K562 (cell line): ENCODE results near the gene HMCN2. TPM values are rescaled to one million over a fixed set of nuclear protein-coding genes. Genes with fewer than 3 reads are reported as not detected.

Source experiments
- BCOR ChIP-seq: fragments of 450-650 bp; IDR thresholded peaks from 2 replicates; pipeline ENCODE4 v1.6.1; 2016
- FOXA1 ChIP-seq: fragments of 450-650 bp; IDR thresholded peaks from 2 replicates; pipeline ENCODE4 v1.6.1; 2016; ENCODE audit warnings: mild to moderate bottlenecking, borderline replicate concordance
- HDAC2 ChIP-seq: fragments of 450-650 bp; IDR thresholded peaks from 2 replicates; pipeline ENCODE4 v1.6.1; 2016; ENCODE audit warnings: mild to moderate bottlenecking
- MAFG ChIP-seq: fragments of 450-650 bp; conservative IDR thresholded peaks from 2 replicates; pipeline ENCODE4 v1.6.1; 2016; ENCODE audit warnings: missing genetic modification characterization, missing compliant biosample characterization
- PCBP2 ChIP-seq: fragments of 200-400 bp; formaldehyde crosslinking; IDR thresholded peaks from 2 replicates; pipeline ENCODE4 v1.6.1; 2018; ENCODE audit warnings: low read length, low read depth, mild to moderate bottlenecking, moderate library complexity; ENCODE audit not compliant: poor library complexity, severe bottlenecking
- RCOR1 ChIP-seq, 2 experiments: IDR thresholded peaks; 2 replicates each; pipeline ENCODE4 v1.6.1; 2012; ENCODE audit warnings: low read depth in 2 of 2, low read length in 2 of 2, borderline replicate concordance in 1 of 2, improper control_type of control experiment in 1 of 2
- SAP30 ChIP-seq: fragments of 200-600 bp; sonication (generic); IDR thresholded peaks from 2 replicates; pipeline ENCODE4 v1.6.1; 2012; ENCODE audit warnings: borderline replicate concordance, low read depth, mild to moderate bottlenecking, moderate library complexity, low read length, control low read depth, inconsistent platforms; ENCODE audit not compliant: insufficient read depth, poor library complexity, severe bottlenecking
- ZNF444 ChIP-seq: fragments of 250-450 bp; sonication (Bioruptor Pico); IDR thresholded peaks from 2 replicates; pipeline ENCODE4 v1.4.0; 2020; ENCODE audit warnings: mild to moderate bottlenecking, moderate library complexity
- ZNF668 ChIP-seq: fragments of 250-450 bp; sonication (Bioruptor Pico); IDR thresholded peaks from 2 replicates; pipeline ENCODE4 v1.8.0; 2022; ENCODE audit warnings: mild to moderate bottlenecking, inconsistent platforms
- polyA plus RNA-seq, 8 experiments: library from polyadenylated mRNA; depleted of rRNA in 4 of 8; stranded (reverse) in 5 of 8; unstranded in 3 of 8; fragments of >200 nt; fragmentation: Nextera tagmentation in 2 of 8; fragmentation: Illumina TruSeq in 1 of 8; extraction: Ambion mirVana in 2 of 8; extraction: Trizol in 1 of 8; gene quantifications; 2 replicates each; pipeline versions ENCODE4 v1.2.1 to v1.2.3, GENCODE V29; 2011 to 2014; ENCODE audit warnings: inconsistent platforms in 1 of 8, missing spikeins in 1 of 8
- total RNA-seq, 7 experiments: library from RNA; depleted of rRNA in 6 of 7; stranded (reverse); fragments of >200 nt in 6 of 7; fragmentation: Illumina TruSeq in 2 of 7; extraction: Trizol in 2 of 7; gene quantifications; 2 replicates each; pipeline versions ENCODE4 v1.2.1 to v1.2.3, GENCODE V29; 2011 to 2021; ENCODE audit warnings: low replicate concordance in 1 of 7
- TF ChIP-seq, protein P1 (sequence below): fragments of 250-450 bp; sonication (Bioruptor Pico); IDR thresholded peaks from 2 replicates; pipeline ENCODE4 v1.4.0; 2020; ENCODE audit warnings: mild to moderate bottlenecking, moderate library complexity, borderline replicate concordance

Gene HMCN2
- total and polyA plus RNA-seq, 9 of the 15 experiments (the other 6 are each of a cell fraction or from before 2014, with no cell fraction given) = 0.01 TPM; not detected in 8

DNA sequence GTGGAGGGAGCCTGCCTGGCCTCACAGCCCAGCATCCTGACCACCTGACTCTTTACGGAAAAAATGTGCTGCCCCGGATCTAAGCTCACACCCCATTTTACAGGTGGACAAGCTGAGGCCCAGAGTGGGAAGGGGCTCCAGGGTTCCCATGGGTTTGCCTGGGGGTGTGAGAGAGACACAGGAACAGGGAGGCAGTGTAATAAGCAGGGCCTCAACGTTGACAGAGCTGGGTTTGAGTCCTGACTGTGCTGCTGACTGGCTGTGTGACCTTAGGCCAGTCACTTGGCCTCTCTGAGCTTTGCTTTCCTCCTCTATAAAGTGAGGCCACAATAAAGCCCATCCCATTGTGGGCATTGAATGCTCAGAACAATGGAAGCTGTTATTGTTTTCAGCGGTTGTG lies 73.7 kb downstream of the HMCN2 start (continued):
- TF ChIP-seq, protein P1, sequence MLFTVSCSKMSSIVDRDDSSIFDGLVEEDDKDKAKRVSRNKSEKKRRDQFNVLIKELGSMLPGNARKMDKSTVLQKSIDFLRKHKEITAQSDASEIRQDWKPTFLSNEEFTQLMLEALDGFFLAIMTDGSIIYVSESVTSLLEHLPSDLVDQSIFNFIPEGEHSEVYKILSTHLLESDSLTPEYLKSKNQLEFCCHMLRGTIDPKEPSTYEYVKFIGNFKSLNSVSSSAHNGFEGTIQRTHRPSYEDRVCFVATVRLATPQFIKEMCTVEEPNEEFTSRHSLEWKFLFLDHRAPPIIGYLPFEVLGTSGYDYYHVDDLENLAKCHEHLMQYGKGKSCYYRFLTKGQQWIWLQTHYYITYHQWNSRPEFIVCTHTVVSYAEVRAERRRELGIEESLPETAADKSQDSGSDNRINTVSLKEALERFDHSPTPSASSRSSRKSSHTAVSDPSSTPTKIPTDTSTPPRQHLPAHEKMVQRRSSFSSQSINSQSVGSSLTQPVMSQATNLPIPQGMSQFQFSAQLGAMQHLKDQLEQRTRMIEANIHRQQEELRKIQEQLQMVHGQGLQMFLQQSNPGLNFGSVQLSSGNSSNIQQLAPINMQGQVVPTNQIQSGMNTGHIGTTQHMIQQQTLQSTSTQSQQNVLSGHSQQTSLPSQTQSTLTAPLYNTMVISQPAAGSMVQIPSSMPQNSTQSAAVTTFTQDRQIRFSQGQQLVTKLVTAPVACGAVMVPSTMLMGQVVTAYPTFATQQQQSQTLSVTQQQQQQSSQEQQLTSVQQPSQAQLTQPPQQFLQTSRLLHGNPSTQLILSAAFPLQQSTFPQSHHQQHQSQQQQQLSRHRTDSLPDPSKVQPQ (CRISPR knock-in tag) = no peak
- no peak for TF ChIP-seq ZNF668
- TF ChIP-seq ZNF444 = no peak
- TF ChIP-seq MAFG (tag) = no peak
- peak in 1 of 2 experiments; percentile 25; a peak in 1 of 4 replicates for TF ChIP-seq RCOR1 (IDR thresholded peaks at IDR 0.05; ENCODE audit: borderline replicate concordance in 1 of 2, low read depth in 2 of 2, low read length in 2 of 2)
- no peak for TF ChIP-seq FOXA1
- peak; percentile 49; the same call in 1 of the 2 replicates for TF ChIP-seq HDAC2
- no peak for TF ChIP-seq PCBP2
- TF ChIP-seq SAP30 = no peak
- peak; percentile 93 for TF ChIP-seq BCOR
- TF ChIP-seq, all 486 proteins: peak for 8
